Measurements from ENCODE around the gene SLC6A3.

Gene SLC6A3

GRCh38 chr5:1483064-1483463 is 37.8 kb upstream of the SLC6A3 start:
- CTCF ChIA-PET = no interaction called here
- no peak for TF ChIP-seq ZNF384 (IDR thresholded peaks at IDR 0.05)
- TF ChIP-seq CTBP1 (IDR thresholded peaks at IDR 0.05; ENCODE audit: borderline replicate concordance) = no peak
- no peak for TF ChIP-seq ELF4 (IDR thresholded peaks at IDR 0.05)
- no peak for TF ChIP-seq FOXK2 (IDR thresholded peaks at IDR 0.05)
- no peak for TF ChIP-seq FOXA1 (IDR thresholded peaks at IDR 0.05)
- no peak for TF ChIP-seq FOXM1 (IDR thresholded peaks at IDR 0.05; ENCODE audit: borderline replicate concordance)
- TF ChIP-seq ARNT (IDR thresholded peaks at IDR 0.05) = no peak
- no peak for TF ChIP-seq NFRKB (IDR thresholded peaks at IDR 0.05)
- no peak for TF ChIP-seq LEF1 (IDR thresholded peaks at IDR 0.05; ENCODE audit: borderline replicate concordance)
- TF ChIP-seq SUZ12 (IDR thresholded peaks at IDR 0.05) = no peak
- TF ChIP-seq SP1 (IDR thresholded peaks at IDR 0.05) = no peak
- no peak for DNase-seq (ENCODE audit: extremely low spot score)
- POLR2A ChIA-PET = no interaction called here

GRCh38 chr5:1481959-1482331 is 36.7 kb upstream of the SLC6A3 start:
- ChIA-PET CTCF (interaction anchor here (0.7 kb wide), 1 partner anchor 25 kb away, joined by 3 read pairs; no protein-coding TSS in a partner anchor), POLR2A (no interaction called here)
- no peak for DNase-seq (ENCODE audit: extremely low spot score)
- TF ChIP-seq FOXM1 (IDR thresholded peaks at IDR 0.05; ENCODE audit: borderline replicate concordance) (no peak), FOXK2 (IDR thresholded peaks at IDR 0.05) (no peak), SUZ12 (IDR thresholded peaks at IDR 0.05) (no peak), ZNF384 (IDR thresholded peaks at IDR 0.05) (no peak), LEF1 (IDR thresholded peaks at IDR 0.05; ENCODE audit: borderline replicate concordance) (no peak), TARDBP (IDR thresholded peaks at IDR 0.05) (no peak), HDGF (IDR thresholded peaks at IDR 0.05; ENCODE audit: borderline replicate concordance) (no peak), NFRKB (IDR thresholded peaks at IDR 0.05) (no peak), CTBP1 (IDR thresholded peaks at IDR 0.05; ENCODE audit: borderline replicate concordance) (no peak), FOXA1 (IDR thresholded peaks at IDR 0.05) (no peak), ELF4 (IDR thresholded peaks at IDR 0.05) (no peak), L3MBTL2 (conservative IDR thresholded peaks at IDR 0.05) (no peak), SP1 (IDR thresholded peaks at IDR 0.05) (no peak), ARNT (IDR thresholded peaks at IDR 0.05) (no peak), BHLHE40 (IDR thresholded peaks at IDR 0.05; ENCODE audit: borderline replicate concordance) (no peak), PKNOX1 (IDR thresholded peaks at IDR 0.05) (no peak)

GRCh38 chr5:1481266-1481958 is 36.2 kb upstream of the SLC6A3 start:
- DNase-seq (ENCODE audit: extremely low spot score) = no peak
- POLR2A ChIA-PET = no interaction called here
- CTCF ChIA-PET = interaction anchor here (0.7 kb wide), 1 partner anchor 26 kb away, joined by 3 read pairs; no protein-coding TSS in a partner anchor
- no peak for TF ChIP-seq TARDBP (IDR thresholded peaks at IDR 0.05)
- no peak for TF ChIP-seq ZNF384 (IDR thresholded peaks at IDR 0.05)
- no peak for TF ChIP-seq PKNOX1 (IDR thresholded peaks at IDR 0.05)
- TF ChIP-seq ARNT (IDR thresholded peaks at IDR 0.05) = no peak
- no peak for TF ChIP-seq FOXA1 (IDR thresholded peaks at IDR 0.05)

- TF ChIP-seq LEF1 (IDR thresholded peaks at IDR 0.05; ENCODE audit: borderline replicate concordance) (no peak), ARNT (IDR thresholded peaks at IDR 0.05) (no peak), ZNF384 (IDR thresholded peaks at IDR 0.05) (no peak), ELF4 (IDR thresholded peaks at IDR 0.05) (no peak), HDGF (IDR thresholded peaks at IDR 0.05; ENCODE audit: borderline replicate concordance) (no peak), CTBP1 (IDR thresholded peaks at IDR 0.05; ENCODE audit: borderline replicate concordance) (no peak), PKNOX1 (IDR thresholded peaks at IDR 0.05) (no peak), FOXA1 (IDR thresholded peaks at IDR 0.05) (no peak), FOXK2 (IDR thresholded peaks at IDR 0.05) (no peak), NFRKB (IDR thresholded peaks at IDR 0.05) (no peak), SP1 (IDR thresholded peaks at IDR 0.05) (no peak), SUZ12 (IDR thresholded peaks at IDR 0.05) (no peak)
- POLR2A ChIA-PET = no interaction called here
- no peak for DNase-seq (ENCODE audit: extremely low spot score)
- CTCF ChIA-PET = interaction anchor here (0.6 to 2.3 kb wide), 4 partner anchors 11 to 164 kb away, joined by 3 to 11 read pairs (median 6); no protein-coding TSS in a partner anchor
Observed at GRCh38 chr5:1480806-1481205, 35.6 kb upstream of the SLC6A3 start.

GRCh38 chr5:1480217-1480616 is 35.0 kb upstream of the SLC6A3 start:
- no peak for TF ChIP-seq SP1 (IDR thresholded peaks at IDR 0.05)
- no peak for TF ChIP-seq SUZ12 (IDR thresholded peaks at IDR 0.05)
- no peak for TF ChIP-seq HDGF (IDR thresholded peaks at IDR 0.05; ENCODE audit: borderline replicate concordance)
- TF ChIP-seq L3MBTL2 (conservative IDR thresholded peaks at IDR 0.05) = no peak
- TF ChIP-seq FOXA1 (IDR thresholded peaks at IDR 0.05) = no peak
- no peak for TF ChIP-seq LEF1 (IDR thresholded peaks at IDR 0.05; ENCODE audit: borderline replicate concordance)
- TF ChIP-seq PKNOX1 (IDR thresholded peaks at IDR 0.05) = no peak
- TF ChIP-seq ARNT (IDR thresholded peaks at IDR 0.05) = no peak
- TF ChIP-seq ZNF384 (IDR thresholded peaks at IDR 0.05) = no peak
- TF ChIP-seq NFRKB (IDR thresholded peaks at IDR 0.05) = no peak
- TF ChIP-seq BHLHE40 (IDR thresholded peaks at IDR 0.05; ENCODE audit: borderline replicate concordance) = no peak
- TF ChIP-seq TARDBP (IDR thresholded peaks at IDR 0.05) = no peak
- no peak for TF ChIP-seq FOXK2 (IDR thresholded peaks at IDR 0.05)
- TF ChIP-seq ELF4 (IDR thresholded peaks at IDR 0.05) = no peak
- no peak for TF ChIP-seq FOXM1 (IDR thresholded peaks at IDR 0.05; ENCODE audit: borderline replicate concordance)
- no peak for TF ChIP-seq CTBP1 (IDR thresholded peaks at IDR 0.05; ENCODE audit: borderline replicate concordance)
- DNase-seq (ENCODE audit: extremely low spot score) = no peak
- ChIA-PET CTCF (interaction anchor here (0.6 to 2.3 kb wide), 8 partner anchors 12 to 173 kb away, joined by 3 to 11 read pairs (median 4); no protein-coding TSS in a partner anchor), POLR2A (no interaction called here)

Data from HEK293T (cell line).